HuH-7 (cell line): ENCODE results near the gene FEN1.

Experiments used
- DNase-seq: peaks from one replicate; pipeline ENCODE4 v3.0.0; 2011; ENCODE audit warnings: low spot score

Gene FEN1

DNA sequence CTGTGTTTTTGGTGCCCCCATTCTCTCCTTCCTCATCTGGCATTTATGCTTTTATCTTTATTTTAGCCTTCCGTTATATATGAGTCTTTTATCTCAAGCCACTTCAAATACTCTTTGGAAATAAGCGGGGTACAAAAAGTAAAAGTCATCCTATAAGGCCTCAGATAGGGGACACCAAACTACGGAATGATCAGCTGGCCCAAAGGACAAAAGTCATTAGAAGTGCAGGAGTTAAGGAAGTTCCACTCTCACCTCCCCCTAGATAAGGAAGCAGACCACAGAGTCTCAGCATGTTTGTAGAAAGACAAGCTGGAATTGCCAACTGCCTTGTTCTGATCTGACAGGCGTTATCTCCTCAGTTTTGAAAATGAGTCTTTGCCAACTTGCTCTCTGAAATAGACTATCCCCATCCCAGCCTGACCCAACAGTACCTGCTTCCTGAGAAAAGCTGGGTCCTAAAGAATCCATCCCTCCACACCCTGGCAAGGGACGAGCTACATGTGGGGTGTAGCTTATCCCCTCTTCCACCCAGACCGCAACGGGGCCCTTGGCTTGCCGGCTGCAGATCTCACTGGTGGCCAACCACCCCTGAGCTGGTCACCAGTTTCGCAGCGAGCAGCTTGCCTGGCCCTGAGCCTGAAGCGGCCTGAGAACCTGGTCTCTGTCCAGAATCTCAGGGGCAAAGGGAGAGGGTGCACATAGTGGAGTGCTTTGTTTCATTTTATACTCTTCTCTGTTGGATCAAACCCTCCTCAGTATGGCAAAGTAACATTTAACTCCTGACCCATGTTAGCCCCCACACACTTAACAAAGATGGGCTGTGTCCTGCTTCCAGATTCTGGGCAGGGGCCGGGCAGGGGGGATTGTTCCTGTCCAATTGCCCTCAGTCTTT is 49.2 kb downstream of the FEN1 start:
- DNase-seq = no peak

DNA sequence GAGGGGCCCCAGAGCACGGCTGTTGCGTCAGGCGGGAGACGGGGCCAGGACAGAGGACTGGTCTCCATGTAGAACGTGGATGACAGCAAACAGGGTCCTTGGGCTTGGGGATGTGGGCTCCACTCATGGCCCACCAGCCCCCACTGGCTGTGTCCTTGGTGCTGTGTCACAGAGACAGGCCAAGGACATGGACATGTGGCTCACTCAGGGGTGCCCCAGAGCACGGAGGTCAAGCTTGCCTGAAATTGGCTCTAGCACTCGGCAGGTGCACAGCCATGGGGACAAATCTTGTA is 49.8 kb downstream of the FEN1 start:
- DNase-seq = no peak

DNA sequence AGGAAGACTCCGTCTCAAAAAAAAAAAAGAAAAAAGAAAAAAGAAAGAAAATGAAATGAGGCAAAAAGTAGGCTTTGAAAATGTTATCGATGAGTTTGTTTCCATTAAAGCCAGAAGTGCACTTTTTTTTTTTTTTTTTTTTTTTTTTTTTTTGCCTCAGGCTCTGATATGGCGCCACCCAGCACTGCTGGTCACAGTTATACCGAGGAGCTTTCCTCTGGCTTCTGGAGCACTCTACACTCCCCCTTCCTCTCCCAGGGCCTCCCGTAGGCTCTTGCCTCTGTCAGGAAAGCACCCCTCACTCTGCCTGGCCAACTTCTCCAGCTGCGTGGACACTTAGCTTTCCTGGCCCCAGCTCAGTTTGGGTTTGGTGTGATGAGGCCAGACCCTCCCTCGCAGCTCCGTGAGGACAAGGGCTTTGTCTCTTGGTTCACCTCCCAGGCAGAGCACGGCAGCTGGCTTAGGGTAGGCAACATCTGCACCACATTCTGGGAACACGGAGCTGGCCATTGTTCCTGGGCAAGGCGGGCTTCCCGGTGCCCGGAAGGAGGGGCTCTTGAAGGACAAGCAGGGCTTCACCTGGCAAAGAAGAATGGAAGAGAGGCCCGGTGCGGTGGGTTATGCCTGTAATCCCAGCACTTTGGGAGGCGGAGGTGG is 52.3 kb downstream of the FEN1 start:
- DNase-seq = no peak

DNA sequence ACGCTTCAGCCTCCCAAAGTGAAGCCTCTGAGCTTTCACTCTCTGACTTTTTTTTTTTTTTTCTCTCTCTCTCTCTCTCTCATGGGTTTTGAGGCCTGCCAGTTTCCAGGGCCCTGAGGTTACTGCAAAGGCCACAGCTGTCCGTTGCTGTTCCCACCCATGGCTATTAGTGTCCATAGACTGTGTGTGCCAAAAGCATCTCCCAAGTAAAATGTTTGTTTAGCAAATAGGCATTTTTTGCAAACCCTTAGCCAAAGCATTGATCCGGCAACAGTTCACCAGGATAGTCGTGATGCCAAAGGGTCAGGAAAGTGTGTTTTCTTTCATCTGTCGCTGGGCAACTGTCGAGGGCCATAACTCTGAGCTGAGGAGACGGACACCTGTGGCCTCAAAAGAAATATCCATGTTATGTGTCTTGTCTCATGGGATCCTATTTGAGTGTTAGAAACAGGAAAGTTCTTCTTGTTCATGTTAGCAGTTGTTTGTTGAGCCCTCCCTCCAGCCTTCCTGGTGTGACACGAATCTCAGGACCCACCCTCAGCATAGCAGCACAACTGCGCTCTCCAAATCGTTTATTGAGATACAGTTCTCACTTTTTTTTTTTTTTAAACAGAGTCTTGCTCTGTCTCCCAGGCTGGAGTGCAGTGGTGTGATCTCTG is 53.8 kb downstream of the FEN1 start:
- DNase-seq = no peak
